HCT116 (cell line): ENCODE data around the gene ACER1. TPM values are rescaled to one million over a fixed set of nuclear protein-coding genes. Genes with fewer than 3 reads are reported as not detected.

ENCODE experiments used
- ATAC-seq: fragments of 200-7000 bp; cut with Tn5 transposase; 2 replicates; pipeline ENCODE4 v1.9.1; 2020; ENCODE audit warnings: mild to moderate bottlenecking, moderate library complexity
- BruUV-seq: library from RNA; stranded (reverse); fragments of 400-500 nt; replicated peaks from 2 replicates; lab custom pipeline; 2021; lab: Mats Ljungman, UMichigan
- CTCF ChIA-PET: fragments of 300-600 bp; sonication (Branson Sonifier 250); formaldehyde crosslinking; loops from one replicate; lab custom pipeline; 2021; ENCODE audit warnings: antibody characterized with exemption; lab: Charles Lee
- POLR2A ChIA-PET: fragments of 300-600, 350-600 bp; sonication (Branson Sonifier 250); formaldehyde crosslinking; loops from one replicate; lab custom pipeline; 2021; ENCODE audit warnings: antibody characterized with exemption; lab: Charles Lee
- RAD21 ChIA-PET, 2 experiments: fragments of 300-600 bp; sonication (Branson Sonifier 250); formaldehyde crosslinking; loops; one replicate each; lab custom pipeline; 2023; ENCODE audit warnings: low total read pairs in 2 of 2; ENCODE audit not compliant: uncharacterized antibody in 2 of 2, unreplicated experiment in 2 of 2, low non-redundant PET in 1 of 2; lab: Charles Lee
- DNase-seq: peaks from one replicate; pipeline ENCODE4 v3.0.0-alpha.2; 2010; ENCODE audit warnings: low read depth, low spot score
- H2AFZ ChIP-seq: fragments of 200-600 bp; shearing (Covaris generic), sonication (generic); 2 replicates; pipeline ENCODE4 v1.6.1; 2017; ENCODE audit warnings: low read depth, mixed run types, mixed read lengths, antibody characterized with exemption, low read length; ENCODE audit not compliant: poor library complexity, severe bottlenecking
- H3K27ac ChIP-seq: 2 replicates; pipeline ENCODE4 v1.5.1; 2012; ENCODE audit warnings: low read depth, low read length
- H3K27me3 ChIP-seq: fragments of 200-600 bp; sonication (generic); 2 replicates; pipeline ENCODE4 v1.6.1; 2016; ENCODE audit warnings: mixed run types, low read length, mixed read lengths; ENCODE audit not compliant: insufficient read depth
- H3K36me3 ChIP-seq, 2 experiments: fragments of 200-500 bp in 1 of 2; fragments of 200-600 bp in 1 of 2; sonication (Bioruptor generic) in 1 of 2; sonication (generic) in 1 of 2; 2 replicates each; pipeline versions ENCODE4 v1.5.1 to v1.6.1; 2014 to 2016; ENCODE audit warnings: low read length in 2 of 2, inconsistent platforms in 1 of 2, mixed read lengths in 1 of 2, mixed run types in 1 of 2; ENCODE audit not compliant: insufficient read depth in 2 of 2, control insufficient read depth in 1 of 2
- H3K4me1 ChIP-seq, 2 experiments: fragments of 200-600 bp in 1 of 2; sonication (generic) in 1 of 2; 2 replicates each; pipeline versions ENCODE4 v1.5.1 to v1.6.1; 2012 to 2017; ENCODE audit warnings: low read length in 2 of 2, inconsistent platforms in 1 of 2, mild to moderate bottlenecking in 1 of 2, mixed read lengths in 1 of 2, mixed run types in 1 of 2, moderate library complexity in 1 of 2; ENCODE audit not compliant: insufficient read depth in 2 of 2, control insufficient read depth in 1 of 2
- H3K4me2 ChIP-seq: fragments of 200-600 bp; sonication (generic); 2 replicates; pipeline ENCODE4 v1.6.1; 2017; ENCODE audit warnings: mixed run types, low read length, mixed read lengths
- H3K4me3 ChIP-seq, 2 experiments: fragments of 200-600 bp in 1 of 2; sonication (generic) in 1 of 2; replicated peaks in 1 of 2; 2 replicates each; pipeline ENCODE4 v1.5.1; 2011 to 2016; ENCODE audit warnings: low read length in 2 of 2, control low read depth in 1 of 2, low read depth in 1 of 2, mild to moderate bottlenecking in 1 of 2, mixed read lengths in 1 of 2, mixed run types in 1 of 2
- H3K79me2 ChIP-seq: fragments of 200-600 bp; sonication (generic); 2 replicates; pipeline ENCODE4 v1.6.1; 2017; ENCODE audit warnings: mild to moderate bottlenecking, mixed run types, low read length, moderate library complexity, mixed read lengths; ENCODE audit not compliant: insufficient read depth
- H3K9ac ChIP-seq: fragments of 200-600 bp; sonication (generic); 2 replicates; pipeline ENCODE4 v1.6.1; 2016; ENCODE audit warnings: low read length, mixed read lengths
- H3K9me2 ChIP-seq: fragments of 200-600 bp; sonication (generic), shearing (Covaris generic); 2 replicates; pipeline ENCODE4 v1.6.1; 2017; ENCODE audit warnings: mixed run types, mild to moderate bottlenecking, moderate library complexity; ENCODE audit not compliant: insufficient read depth
- H3K9me3 ChIP-seq, 2 experiments: fragments of 200-500 bp in 1 of 2; fragments of 200-600 bp in 1 of 2; sonication (Bioruptor generic) in 1 of 2; sonication (generic) in 1 of 2; 2 replicates each; pipeline ENCODE4 v1.6.1; 2014 to 2017; ENCODE audit warnings: low read length in 2 of 2, mixed read lengths in 2 of 2, inconsistent platforms in 1 of 2, low read depth in 1 of 2, mild to moderate bottlenecking in 1 of 2, mixed run types in 1 of 2, moderate library complexity in 1 of 2; ENCODE audit not compliant: control insufficient read depth in 1 of 2, insufficient read depth in 1 of 2
- H4K20me1 ChIP-seq: fragments of 200-600 bp; sonication (generic), shearing (Covaris generic); 2 replicates; pipeline ENCODE4 v1.6.1; 2017; ENCODE audit warnings: mixed run types, mild to moderate bottlenecking, moderate library complexity; ENCODE audit not compliant: insufficient read depth
- ATF3 ChIP-seq: IDR thresholded peaks from 2 replicates; pipeline ENCODE4 v1.6.1; 2012
- CBX3 ChIP-seq: IDR thresholded peaks from 2 replicates; pipeline ENCODE4 v1.6.1; 2012; ENCODE audit warnings: low read depth
- CEBPB ChIP-seq: IDR thresholded peaks from 2 replicates; pipeline ENCODE4 v1.6.1; 2012; ENCODE audit warnings: low read depth
- CTCF ChIP-seq, 3 experiments: fragments of 200-600 bp in 1 of 3; sonication (generic) in 1 of 3; IDR thresholded peaks in 2 of 3; conservative IDR thresholded peaks in 1 of 3; 2 replicates each; pipeline ENCODE4 v1.5.1; 2012 to 2017; ENCODE audit warnings: low read depth in 2 of 3, low read length in 2 of 3, antibody characterized with exemption in 1 of 3, borderline replicate concordance in 1 of 3, control low read depth in 1 of 3, mild to moderate bottlenecking in 1 of 3, mixed read lengths in 1 of 3, mixed run types in 1 of 3, moderate library complexity in 1 of 3; ENCODE audit not compliant: insufficient read depth in 1 of 3
- EGR1 ChIP-seq: IDR thresholded peaks from 2 replicates; pipeline ENCODE4 v1.6.1; 2012; ENCODE audit warnings: low read depth
- ELF1 ChIP-seq: IDR thresholded peaks from 2 replicates; pipeline ENCODE4 v1.6.1; 2012; ENCODE audit warnings: low read depth, borderline replicate concordance
- FOSL1 ChIP-seq: IDR thresholded peaks from 2 replicates; pipeline ENCODE4 v1.6.1; 2012; ENCODE audit warnings: low read depth
- JUND ChIP-seq: IDR thresholded peaks from 2 replicates; pipeline ENCODE4 v1.6.1; 2012
- MAX ChIP-seq: IDR thresholded peaks from 2 replicates; pipeline ENCODE4 v1.6.1; 2012
- POLR2A ChIP-seq: IDR thresholded peaks from 2 replicates; pipeline ENCODE4 v1.7.0; 2011; ENCODE audit warnings: borderline replicate concordance; ENCODE audit not compliant: insufficient read depth, insufficient read length; ENCODE audit errors: extremely low read depth
- POLR2AphosphoS5 ChIP-seq: IDR thresholded peaks from 2 replicates; pipeline ENCODE4 v1.6.1; 2011; ENCODE audit warnings: mild to moderate bottlenecking, low read depth, low read length, moderate library complexity
- REST ChIP-seq: IDR thresholded peaks from 2 replicates; pipeline ENCODE4 v1.6.1; 2012; ENCODE audit warnings: low read depth
- SIN3A ChIP-seq: IDR thresholded peaks from 2 replicates; pipeline ENCODE4 v1.6.1; 2012; ENCODE audit warnings: low read depth
- SP1 ChIP-seq: IDR thresholded peaks from 2 replicates; pipeline ENCODE4 v1.6.1; 2012; ENCODE audit warnings: low read depth
- SRF ChIP-seq: IDR thresholded peaks from 2 replicates; pipeline ENCODE4 v1.6.1; 2012; ENCODE audit warnings: low read depth
- TCF7L2 ChIP-seq: IDR thresholded peaks from 2 replicates; pipeline ENCODE4 v1.7.0; 2011; ENCODE audit warnings: borderline replicate concordance, inconsistent platforms; ENCODE audit not compliant: insufficient read depth, insufficient read length; ENCODE audit errors: extremely low read depth
- YY1 ChIP-seq: IDR thresholded peaks from 2 replicates; pipeline ENCODE4 v1.6.1; 2011; ENCODE audit warnings: low read length, low read depth, moderate library complexity, mild to moderate bottlenecking; ENCODE audit not compliant: insufficient replicate concordance; ENCODE audit errors: extremely low read depth
- ZBTB33 ChIP-seq: IDR thresholded peaks from 2 replicates; pipeline ENCODE4 v1.6.1; 2011; ENCODE audit warnings: mild to moderate bottlenecking, low read length, moderate library complexity; ENCODE audit not compliant: insufficient replicate concordance; ENCODE audit errors: extremely low read depth
- ZFX ChIP-seq: fragments of 450-650 bp; IDR thresholded peaks from 2 replicates; pipeline ENCODE4 v1.6.1; 2017
- ZNF274 ChIP-seq: fragments of 200-500 bp; sonication (Bioruptor generic); IDR thresholded peaks from 2 replicates; pipeline ENCODE4 v1.6.1; 2014; ENCODE audit warnings: mild to moderate bottlenecking, low read depth, low read length, inconsistent platforms
- intact Hi-C: fragments of 100-400 bp; cut with micrococcal nuclease; formaldehyde crosslinking; loops from 2 replicates; pipeline ENCODE4 v1.10.0; 2022
- total RNA-seq: library from RNA; stranded (reverse); gene quantifications from one replicate; pipeline ENCODE4 v1.2.1, GENCODE V29; 2021; ENCODE audit not compliant: unreplicated experiment

ACER1 gene
- total RNA-seq, 1 experiment from 2014 or later = not detected

- ChIA-PET POLR2A (interaction anchor here (2.0 kb wide), 1 partner anchor 13 kb away, joined by 16 read pairs; the partner anchor contains the start of gene ALKBH7), CTCF (no interaction called here), RAD21 (no interaction called here)
- no peak for TF ChIP-seq SIN3A
- no peak for TF ChIP-seq ELF1
- no peak for TF ChIP-seq ATF3
- no peak for TF ChIP-seq CEBPB
- no peak for TF ChIP-seq YY1
- TF ChIP-seq JUND = no peak
- TF ChIP-seq SRF = no peak
- TF ChIP-seq ZNF274 = no peak
- TF ChIP-seq ZFX = no peak
- TF ChIP-seq EGR1 = no peak
- TF ChIP-seq CTCF (IDR thresholded peaks at IDR 0.05 in 2 of 3, conservative IDR thresholded peaks at IDR 0.05 in 1 of 3; ENCODE audit: borderline replicate concordance in 1 of 3, insufficient read depth in 1 of 3, low read depth in 2 of 3, low read length in 2 of 3) = no peak
- TF ChIP-seq ZBTB33 = no peak
- TF ChIP-seq FOSL1 = no peak
- no peak for TF ChIP-seq POLR2AphosphoS5
- no peak for TF ChIP-seq MAX
- no peak for TF ChIP-seq TCF7L2
- no peak for TF ChIP-seq POLR2A
- TF ChIP-seq REST = no peak
- TF ChIP-seq SP1 = no peak
- no peak for TF ChIP-seq CBX3
- no TSS peak for BruUV-seq
- DNase-seq (no peak), ATAC-seq (no peak)
- Histone ChIP-seq H3K9me3 (no peaks in the 10 kb centered on the region), H3K4me1 (peaks cover 0 to 22% of the 10 kb centered on the region in 2 experiments), H3K4me2 (no peak overlapping the region), H2AFZ (no peak overlapping the region), H4K20me1 (no peaks in the 10 kb centered on the region), H3K4me3 (no peak overlapping the region), H3K79me2 (peaks cover 17% of the 10 kb centered on the region; the same call in 1 of the 2 replicates), H3K27ac (no peak overlapping the region), H3K36me3 (no peaks in the 10 kb centered on the region), H3K9ac (no peak overlapping the region), H3K27me3 (no peaks in the 10 kb centered on the region), H3K9me2 (no peaks in the 10 kb centered on the region)
- intact Hi-C loops = no loop called here
Observed at GRCh38 chr19:6359568-6360341, 26.3 kb upstream of the ACER1 start.
